Measurements from ENCODE around the gene TBC1D1.

GRCh38 chr4:37958932-37959331 lies 68.0 kb downstream of the TBC1D1 start:
- no peak for TF ChIP-seq POLR2AphosphoS5 (IDR thresholded peaks at IDR 0.05; ENCODE audit: low read depth, low read length)
- TF ChIP-seq TAF1 (IDR thresholded peaks at IDR 0.05; ENCODE audit: borderline replicate concordance, low read depth, low read length) = no peak
